ENCODE data around the gene NR3C2.
"Not testable (repeated sequence)": the region's sequence is repeated elsewhere in the genome, so short reads cannot be mapped to it uniquely, and the experiment has no call there.

The NR3C2 gene

GRCh38 chr4:148173397-148174017, 268.7 kb downstream of the NR3C2 start:
- in situ Hi-C loops (cut with HindIII; ENCODE audit: low sequenced_read_pairs): no loop called here

DNA sequence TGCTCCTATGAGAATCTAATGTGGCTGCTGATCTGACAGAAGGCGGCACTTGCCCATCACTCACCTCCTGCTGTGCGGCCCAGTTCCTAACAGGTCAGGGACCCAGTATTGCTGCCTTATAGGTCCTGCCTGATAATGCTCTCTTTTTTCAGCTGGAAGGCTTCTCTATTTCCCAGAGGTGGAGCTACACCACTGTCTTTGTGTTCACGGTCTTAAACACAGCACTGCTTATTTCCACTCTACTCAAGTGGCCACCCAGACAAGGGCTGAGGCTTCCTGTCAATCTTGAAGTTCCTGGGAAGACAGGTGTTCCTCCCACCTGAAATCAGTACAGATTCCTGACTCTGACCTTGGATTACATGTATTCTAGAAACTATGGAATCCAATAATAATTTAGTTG, 270.6 kb downstream of the NR3C2 start:
- in situ Hi-C loops (cut with HindIII; ENCODE audit: low sequenced_read_pairs): no loop called here

DNA sequence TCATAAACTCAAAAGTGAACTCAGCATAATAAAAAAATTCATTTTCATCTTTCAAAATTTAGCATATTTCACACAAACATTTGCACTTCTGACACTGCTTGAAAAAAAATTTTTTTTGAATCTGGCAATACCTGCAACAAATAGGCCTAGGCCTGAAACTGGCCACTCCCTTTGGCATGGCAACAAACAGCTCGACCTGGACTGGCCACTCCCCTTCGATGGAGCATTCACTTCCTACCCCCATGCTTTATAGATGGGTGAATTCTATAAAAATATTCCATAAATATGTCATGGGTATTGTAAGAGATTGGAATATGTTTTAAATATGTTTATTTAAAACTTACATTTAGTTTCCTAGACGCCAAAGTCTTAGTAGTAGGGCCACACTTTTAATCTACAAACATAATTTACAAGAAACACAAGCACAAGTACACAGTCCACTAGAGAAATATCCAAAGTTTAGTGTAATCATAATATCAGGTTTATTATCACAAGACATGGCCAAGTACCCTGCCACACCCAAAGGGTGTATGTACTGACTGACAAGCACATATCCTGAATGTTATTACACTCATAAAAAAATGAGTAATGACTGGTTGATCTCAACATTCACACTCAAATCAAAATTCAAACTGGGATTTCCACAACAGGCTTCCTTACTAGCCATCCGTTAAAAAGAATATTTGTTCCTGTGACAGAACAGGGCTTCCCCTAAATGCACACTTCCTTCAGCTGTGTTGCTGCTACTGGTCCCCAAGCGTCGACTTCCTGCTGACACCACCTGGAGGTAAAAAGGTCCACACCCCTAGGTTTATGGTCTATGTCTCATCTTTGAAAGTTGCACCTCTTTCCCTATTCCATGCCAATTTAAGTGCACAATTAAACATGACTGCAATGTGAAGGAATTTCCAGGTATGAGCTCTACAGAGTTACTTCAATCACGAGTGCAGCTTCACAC, 271.5 kb downstream of the NR3C2 start:
- in situ Hi-C loops (cut with HindIII; ENCODE audit: low sequenced_read_pairs): no loop called here

GRCh38 chr4:148166132-148166591, 276.1 kb downstream of the NR3C2 start:
- in situ Hi-C loops (cut with HindIII; ENCODE audit: low sequenced_read_pairs): no loop called here

DNA sequence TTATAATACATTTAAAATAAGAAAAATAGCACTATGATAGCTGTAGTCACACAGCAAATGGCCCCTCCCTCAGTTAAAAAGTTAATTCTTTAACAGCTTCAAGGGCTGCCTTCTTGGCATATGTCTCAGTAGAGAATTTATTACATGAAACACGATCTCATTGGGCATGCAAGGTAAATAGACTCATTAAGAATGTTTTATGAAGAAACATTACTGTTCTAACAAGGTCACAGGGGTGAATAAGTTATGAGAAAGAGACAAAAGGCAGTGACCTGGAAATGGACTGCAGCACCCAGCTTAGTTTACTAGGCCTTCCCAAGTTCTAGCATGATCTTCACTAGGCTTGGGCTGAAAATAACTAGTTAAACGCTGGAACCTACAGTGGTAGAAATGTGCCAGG, 277.7 kb downstream of the NR3C2 start:
- in situ Hi-C loops (cut with HindIII; ENCODE audit: low sequenced_read_pairs): no loop called here

- in situ Hi-C loops (cut with HindIII; ENCODE audit: low sequenced_read_pairs): no loop called here
Measured at GRCh38 chr4:148162991-148163390, 279.2 kb downstream of the NR3C2 start.

- in situ Hi-C loops (cut with HindIII; ENCODE audit: low sequenced_read_pairs): no loop called here
Measured at GRCh38 chr4:148162519-148162918, 279.7 kb downstream of the NR3C2 start.

DNA sequence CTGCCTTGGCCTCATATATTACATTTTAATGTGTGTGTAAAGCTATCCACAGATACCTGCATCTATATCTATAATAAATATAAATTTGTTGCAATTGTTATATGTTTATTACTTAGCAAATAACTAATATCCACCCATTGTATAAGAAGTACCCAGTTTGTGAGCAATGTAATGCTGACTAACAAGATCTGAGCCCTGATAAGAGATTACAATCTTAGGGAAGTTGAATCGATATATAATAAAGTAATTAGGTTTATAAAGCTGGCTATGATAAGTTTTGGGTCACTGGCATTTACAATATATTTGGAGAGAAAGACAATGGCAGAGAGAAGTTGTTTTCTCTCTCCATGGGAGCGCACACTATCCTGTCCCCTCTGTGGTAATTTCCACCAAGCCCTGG, 280.6 kb downstream of the NR3C2 start:
- in situ Hi-C loops (cut with HindIII; ENCODE audit: low sequenced_read_pairs): no loop called here

- in situ Hi-C loops (cut with HindIII; ENCODE audit: low sequenced_read_pairs): no loop called here
Measured at GRCh38 chr4:148159793-148160192, 282.4 kb downstream of the NR3C2 start.

DNA sequence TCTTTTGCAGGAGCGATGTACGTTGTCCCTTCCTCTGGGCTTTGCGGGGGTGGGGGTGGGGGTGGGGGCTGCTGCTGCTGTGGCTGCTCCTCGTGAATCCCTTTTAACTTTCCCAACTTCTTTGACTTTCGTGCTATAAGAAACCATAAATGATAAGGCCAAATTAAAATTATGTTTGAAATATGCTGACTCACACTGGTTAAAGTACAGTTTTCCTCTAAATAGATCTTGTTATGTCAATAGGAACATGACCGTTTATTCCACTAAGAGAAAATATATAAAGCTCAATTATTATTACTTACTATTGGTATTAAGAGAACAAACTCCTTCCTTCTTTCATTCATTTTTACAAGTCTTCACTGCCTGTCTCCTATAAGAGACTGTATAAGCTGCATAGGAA, 287.4 kb downstream of the NR3C2 start:
- in situ Hi-C loops (cut with HindIII; ENCODE audit: low sequenced_read_pairs): no loop called here

- in situ Hi-C loops (cut with HindIII; ENCODE audit: low sequenced_read_pairs): no loop called here
Measured at GRCh38 chr4:148152868-148153625, 289.2 kb downstream of the NR3C2 start.

- in situ Hi-C loops (cut with HindIII; ENCODE audit: low sequenced_read_pairs): no loop called here
Measured at GRCh38 chr4:148151806-148152205, 290.4 kb downstream of the NR3C2 start.

- in situ Hi-C loops (cut with HindIII; ENCODE audit: low sequenced_read_pairs): no loop called here
Measured at GRCh38 chr4:148145475-148145874, 296.7 kb downstream of the NR3C2 start.

DNA sequence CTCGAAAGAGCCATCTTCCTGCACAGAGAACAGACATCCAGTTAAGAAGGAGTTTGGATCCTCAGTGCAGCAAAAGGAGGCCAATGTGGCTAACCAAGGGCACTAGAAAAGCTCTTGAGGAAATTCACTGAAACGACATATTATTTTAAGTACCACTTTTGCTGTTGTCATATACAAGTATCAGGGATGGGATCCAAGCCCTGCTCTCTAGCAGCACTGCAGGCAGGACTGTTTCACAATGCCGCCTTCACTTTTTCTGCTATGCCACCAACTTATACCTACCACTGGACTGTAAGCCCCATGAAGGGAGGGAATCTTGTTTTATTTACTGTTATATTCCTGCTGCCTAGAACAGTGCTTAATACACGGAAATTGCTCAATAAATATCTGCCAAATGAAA, 299.0 kb downstream of the NR3C2 start:
- in situ Hi-C loops (cut with HindIII; ENCODE audit: low sequenced_read_pairs): no loop called here

DNA sequence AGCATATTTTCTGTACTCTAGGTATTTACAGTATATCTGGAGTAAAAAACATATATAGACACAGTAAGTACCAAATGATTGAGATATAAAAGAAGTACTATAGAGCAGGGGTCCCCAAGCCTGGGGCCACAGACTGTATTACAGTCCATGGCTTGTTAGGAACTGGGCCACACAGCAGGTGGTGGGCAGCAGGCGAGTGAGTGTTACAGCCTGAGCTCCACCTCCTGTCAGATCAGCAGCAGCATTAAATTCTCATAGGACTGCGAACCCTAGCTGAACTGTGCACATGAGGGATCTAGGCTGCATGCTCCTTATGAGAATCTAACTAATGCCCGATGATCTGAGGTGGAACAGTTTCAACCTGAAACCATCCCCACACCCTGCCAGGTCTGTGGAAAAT, 300.7 kb downstream of the NR3C2 start:
- in situ Hi-C loops (cut with HindIII; ENCODE audit: low sequenced_read_pairs): no loop called here

- in situ Hi-C loops (cut with HindIII; ENCODE audit: low sequenced_read_pairs): no loop called here
Measured at GRCh38 chr4:148126825-148127224, 315.4 kb downstream of the NR3C2 start.

DNA sequence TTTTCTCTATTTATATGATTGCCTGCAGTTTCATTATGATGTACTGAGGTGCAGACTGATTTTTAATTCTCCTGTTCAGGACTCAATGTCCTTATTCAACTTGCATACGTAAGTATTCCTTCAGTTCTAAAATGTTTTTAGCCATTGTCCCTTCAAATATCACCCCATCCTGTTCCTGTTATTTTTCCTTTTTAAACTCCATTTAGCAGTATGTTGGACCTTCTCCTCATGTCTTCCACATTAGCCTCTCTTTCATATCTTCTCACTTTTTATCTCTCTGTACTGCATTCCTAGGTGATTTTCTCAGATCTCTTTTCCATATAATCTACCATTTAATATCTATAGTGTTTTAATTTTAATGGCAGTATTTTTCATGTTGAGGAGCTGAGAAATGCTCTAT, 317.7 kb downstream of the NR3C2 start:
- in situ Hi-C loops (cut with HindIII; ENCODE audit: low sequenced_read_pairs): no loop called here

DNA sequence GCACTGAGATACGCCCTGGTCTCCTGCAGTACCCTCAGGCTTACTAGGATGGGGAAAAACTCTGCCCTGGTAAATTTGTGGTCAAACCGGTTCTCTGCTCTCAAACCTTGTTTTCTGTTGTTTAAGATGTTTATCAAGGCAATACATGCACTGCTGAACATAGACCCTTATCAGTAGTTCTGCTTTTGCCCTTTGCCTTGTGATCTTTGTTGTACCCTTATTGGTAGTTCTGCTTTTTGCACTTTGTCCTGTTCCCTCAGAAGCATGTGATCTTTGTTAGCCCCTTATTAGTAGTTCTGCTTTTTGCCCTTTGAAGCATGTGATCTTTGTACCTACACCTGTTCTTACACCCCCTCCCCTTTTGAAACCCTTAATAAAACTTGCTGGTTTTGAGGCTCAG, 319.1 kb downstream of the NR3C2 start:
- in situ Hi-C loops (cut with HindIII; ENCODE audit: low sequenced_read_pairs): not testable (repeated sequence)

GRCh38 chr4:148120216-148120615, 322.0 kb downstream of the NR3C2 start:
- in situ Hi-C loops (cut with HindIII; ENCODE audit: low sequenced_read_pairs): no loop called here

DNA sequence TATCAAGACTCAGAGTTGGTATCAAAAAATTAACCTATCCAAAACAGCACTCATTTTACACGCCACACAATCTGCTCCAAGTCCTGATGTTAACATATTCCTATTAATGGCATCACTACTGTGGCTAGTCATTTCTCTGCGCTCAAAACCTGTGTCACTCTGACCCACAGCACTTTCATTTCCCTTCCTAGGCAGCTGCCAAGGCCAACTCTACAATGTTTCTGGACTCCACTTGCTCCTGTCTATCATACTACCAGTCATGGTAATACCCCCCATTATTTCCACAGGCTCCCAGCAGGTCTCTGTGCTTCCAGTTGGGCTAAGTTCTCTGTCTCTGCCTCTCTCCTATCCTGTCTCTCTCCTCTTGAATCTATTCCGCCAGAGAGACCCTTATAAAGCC, 323.6 kb downstream of the NR3C2 start:
- in situ Hi-C loops (cut with HindIII; ENCODE audit: low sequenced_read_pairs): no loop called here

GRCh38 chr4:148118179-148118578, 324.0 kb downstream of the NR3C2 start:
- in situ Hi-C loops (cut with HindIII; ENCODE audit: low sequenced_read_pairs): no loop called here
